HFFc6 (cell line): ENCODE measurements around the gene ATE1. TPM values are rescaled to one million over a fixed set of nuclear protein-coding genes. Genes with fewer than 3 reads are reported as not detected.

Source experiments
- DNase-seq: peaks from one replicate; pipeline ENCODE4 v3.0.0-alpha.2; 2018
- H3K27ac Mint-ChIP-seq: 2 replicates; pipeline ENCODE4 v1.8.0; 2020; ENCODE audit warnings: mild to moderate bottlenecking, mixed read lengths
- H3K27me3 Mint-ChIP-seq: 2 replicates; pipeline ENCODE4 v1.8.0; 2021; ENCODE audit warnings: mild to moderate bottlenecking, moderate library complexity, mixed read lengths; ENCODE audit not compliant: insufficient read depth
- H3K36me3 Mint-ChIP-seq: 2 replicates; pipeline ENCODE4 v1.8.0; 2021; ENCODE audit warnings: low read depth, mixed read lengths
- H3K4me1 Mint-ChIP-seq: 2 replicates; pipeline ENCODE4 v1.8.0; 2020; ENCODE audit warnings: low read depth, mixed read lengths
- H3K4me3 Mint-ChIP-seq: 2 replicates; pipeline ENCODE4 v1.8.0; 2020; ENCODE audit warnings: mild to moderate bottlenecking, moderate library complexity, mixed read lengths
- H3K9me3 Mint-ChIP-seq: 2 replicates; pipeline ENCODE4 v1.8.0; 2020; ENCODE audit warnings: mild to moderate bottlenecking, mixed read lengths
- total RNA-seq, 6 experiments: library from RNA; stranded (reverse); fragmentation: NEBNext Ultra II Directional; extraction: Animal tissue kit (Norgen Biotek cat#: 25700); gene quantifications; 2 replicates in 1 of 6; 3 replicates in 5 of 6; pipeline ENCODE4 v1.2.3, GENCODE V29; 2021
- TF ChIP-seq, protein P1 (sequence below): fragments of 200-600 bp; sonication (generic); IDR thresholded peaks from 2 replicates; pipeline ENCODE4 v1.5.0; 2021; ENCODE audit warnings: antibody characterized with exemption, mild to moderate bottlenecking

Gene ATE1
- total RNA-seq, 6 experiments from 2014 or later: 19.4 to 25.2 (median 21.0) TPM

DNA sequence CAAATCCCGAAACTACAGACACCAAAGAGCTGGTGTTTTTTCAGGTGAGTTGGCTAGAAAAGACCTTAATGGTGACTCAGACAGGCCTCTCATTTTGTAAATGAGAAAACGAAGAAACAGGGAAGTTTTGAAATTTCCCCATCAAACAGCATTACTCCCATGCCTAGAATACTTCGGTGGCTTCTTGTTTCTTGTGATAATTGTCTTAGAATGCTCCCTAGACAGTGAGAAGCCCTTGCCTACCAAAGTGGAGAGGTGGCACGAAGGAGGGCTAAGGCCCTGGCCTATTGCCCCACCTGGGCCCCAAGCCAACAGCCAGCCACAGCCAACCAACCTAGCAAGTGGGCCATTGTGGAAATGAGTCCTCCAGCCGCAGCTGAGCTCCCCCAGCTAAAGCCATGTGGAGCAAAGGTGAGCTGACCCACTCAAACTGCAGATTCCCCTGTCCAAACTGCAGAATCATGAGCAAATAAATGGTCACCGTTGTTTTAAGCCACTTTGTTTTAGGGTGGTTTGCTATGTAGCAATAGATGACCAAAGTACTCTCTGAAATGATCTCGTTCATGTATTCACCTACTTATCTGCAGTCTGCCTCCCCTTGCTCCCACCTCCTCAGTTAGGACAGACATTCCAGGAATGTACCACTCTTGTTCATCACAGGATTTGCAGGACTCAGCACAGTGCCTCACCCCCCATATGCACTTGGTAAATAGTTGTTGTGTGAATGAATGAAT, 231.9 kb downstream of the ATE1 start:
- H3K27ac Mint-ChIP-seq: no peak overlapping the region

DNA sequence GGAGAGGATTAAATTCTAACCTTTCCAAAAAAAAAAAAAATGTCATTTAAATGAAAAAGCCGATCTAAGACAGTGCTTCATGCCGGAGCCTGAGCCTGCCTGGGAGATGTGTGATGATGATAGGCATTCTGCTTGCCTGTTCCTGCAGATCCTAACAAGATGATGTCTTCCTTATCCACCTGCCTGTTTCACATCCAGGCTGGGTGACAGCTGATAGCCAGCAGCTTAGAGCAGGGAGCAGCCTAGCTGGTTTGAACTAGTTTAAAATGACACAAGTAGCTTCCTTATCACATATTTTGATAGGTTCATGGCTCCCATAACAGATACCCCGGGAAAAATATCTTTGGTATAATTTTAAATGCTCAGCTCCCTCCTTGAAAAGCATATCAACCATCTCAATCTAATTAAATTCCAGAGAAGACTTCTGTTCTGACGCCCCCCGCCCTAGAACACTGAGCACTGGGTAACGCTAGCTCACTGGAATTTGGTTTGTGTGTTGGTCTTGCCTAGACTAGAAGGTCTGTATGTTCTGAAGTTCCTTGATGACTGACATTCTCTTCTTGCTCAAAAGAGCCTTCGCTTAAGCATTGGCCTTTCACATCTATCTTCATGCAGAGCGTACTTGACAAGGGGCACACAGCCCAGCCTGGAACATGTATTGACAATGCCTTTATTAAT, 232.7 kb downstream of the ATE1 start:
- no peaks in the 10 kb centered on the region for H3K36me3 Mint-ChIP-seq
- H3K9me3 Mint-ChIP-seq: peaks cover 10% of the 10 kb centered on the region
- TF ChIP-seq, protein P1, sequence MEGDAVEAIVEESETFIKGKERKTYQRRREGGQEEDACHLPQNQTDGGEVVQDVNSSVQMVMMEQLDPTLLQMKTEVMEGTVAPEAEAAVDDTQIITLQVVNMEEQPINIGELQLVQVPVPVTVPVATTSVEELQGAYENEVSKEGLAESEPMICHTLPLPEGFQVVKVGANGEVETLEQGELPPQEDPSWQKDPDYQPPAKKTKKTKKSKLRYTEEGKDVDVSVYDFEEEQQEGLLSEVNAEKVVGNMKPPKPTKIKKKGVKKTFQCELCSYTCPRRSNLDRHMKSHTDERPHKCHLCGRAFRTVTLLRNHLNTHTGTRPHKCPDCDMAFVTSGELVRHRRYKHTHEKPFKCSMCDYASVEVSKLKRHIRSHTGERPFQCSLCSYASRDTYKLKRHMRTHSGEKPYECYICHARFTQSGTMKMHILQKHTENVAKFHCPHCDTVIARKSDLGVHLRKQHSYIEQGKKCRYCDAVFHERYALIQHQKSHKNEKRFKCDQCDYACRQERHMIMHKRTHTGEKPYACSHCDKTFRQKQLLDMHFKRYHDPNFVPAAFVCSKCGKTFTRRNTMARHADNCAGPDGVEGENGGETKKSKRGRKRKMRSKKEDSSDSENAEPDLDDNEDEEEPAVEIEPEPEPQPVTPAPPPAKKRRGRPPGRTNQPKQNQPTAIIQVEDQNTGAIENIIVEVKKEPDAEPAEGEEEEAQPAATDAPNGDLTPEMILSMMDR: no peak
- H3K27me3 Mint-ChIP-seq: peaks cover 9% of the 10 kb centered on the region
- DNase-seq: no peak
- no peak overlapping the region for H3K27ac Mint-ChIP-seq
- H3K4me1 Mint-ChIP-seq: no peaks in the 10 kb centered on the region
- no peak overlapping the region for H3K4me3 Mint-ChIP-seq

More for the DNA sequence above, 231.9 kb downstream of the ATE1 start:
- DNase-seq: no peak
- Mint-ChIP-seq H3K9me3 (peaks cover 10% of the 10 kb centered on the region), H3K27me3 (peaks cover 9% of the 10 kb centered on the region), H3K4me3 (no peak overlapping the region), H3K4me1 (no peaks in the 10 kb centered on the region), H3K36me3 (no peaks in the 10 kb centered on the region)
- TF ChIP-seq, protein P1: no peak

DNA sequence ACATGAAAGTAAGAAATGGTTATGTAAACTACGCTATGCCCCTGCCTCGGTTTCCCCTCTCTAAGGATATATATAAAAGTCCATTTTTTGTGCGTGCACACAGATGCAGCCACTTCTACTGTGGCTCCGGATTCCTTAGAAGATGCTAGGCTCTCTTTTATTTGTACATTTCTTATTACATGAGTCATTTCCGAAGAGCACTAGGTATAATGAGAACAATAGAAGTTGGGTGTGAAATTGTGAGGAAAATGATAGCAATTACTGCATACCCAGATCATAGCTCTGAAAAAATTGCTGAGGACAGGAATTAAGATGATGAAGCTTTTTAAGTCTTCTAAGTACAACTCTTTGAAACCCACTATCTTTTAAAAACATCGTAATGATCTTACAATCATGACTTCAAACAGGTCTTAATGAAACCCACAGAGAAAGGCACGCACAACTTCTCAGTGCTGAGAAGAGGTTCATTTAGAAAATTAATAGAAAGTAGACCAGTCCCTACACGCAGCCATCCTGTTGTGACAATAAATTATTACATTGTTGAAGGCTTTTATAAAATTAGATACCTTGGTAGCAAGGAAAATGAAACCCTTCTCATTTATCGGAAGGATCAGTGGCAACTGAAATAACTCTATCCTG, 233.4 kb downstream of the ATE1 start:
- H3K9me3 Mint-ChIP-seq: peaks cover 6% of the 10 kb centered on the region
- no peaks in the 10 kb centered on the region for H3K4me1 Mint-ChIP-seq
- no peaks in the 10 kb centered on the region for H3K36me3 Mint-ChIP-seq
- TF ChIP-seq, protein P1: no peak
- no peak overlapping the region for H3K4me3 Mint-ChIP-seq
- DNase-seq: no peak
- H3K27me3 Mint-ChIP-seq: peaks cover 10% of the 10 kb centered on the region
- no peak overlapping the region for H3K27ac Mint-ChIP-seq

GRCh38 chr10:121692626-121693025, 235.2 kb downstream of the ATE1 start:
- peaks cover 17% of the 10 kb centered on the region for H3K27me3 Mint-ChIP-seq

DNA sequence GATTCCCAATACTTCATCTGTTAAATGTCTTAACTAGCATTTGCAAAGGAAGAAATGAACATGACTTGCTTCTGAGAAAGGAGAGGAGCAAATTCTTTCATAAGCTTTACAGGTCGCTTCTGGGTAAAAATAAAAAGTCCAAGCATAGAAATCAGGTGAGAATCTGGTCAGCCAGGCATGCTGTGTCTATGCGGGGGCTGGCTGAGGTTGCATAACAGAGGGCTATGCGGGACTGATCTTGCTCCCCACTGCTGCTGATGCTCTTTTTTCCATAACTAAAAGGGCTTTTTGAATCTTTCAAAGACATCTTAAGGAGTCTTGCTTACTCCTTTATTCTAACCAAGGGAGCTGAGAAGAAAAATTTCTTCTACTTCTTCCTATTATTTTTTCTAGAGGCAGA, 236.9 kb downstream of the ATE1 start:
- peaks cover 19% of the 10 kb centered on the region for H3K27me3 Mint-ChIP-seq
- no peaks in the 10 kb centered on the region for H3K9me3 Mint-ChIP-seq
- H3K4me3 Mint-ChIP-seq: no peak overlapping the region
- H3K4me1 Mint-ChIP-seq: no peaks in the 10 kb centered on the region
- DNase-seq: no peak
- H3K27ac Mint-ChIP-seq: no peak overlapping the region
- no peaks in the 10 kb centered on the region for H3K36me3 Mint-ChIP-seq
- TF ChIP-seq, protein P1: no peak

More at GRCh38 chr10:121692626-121693025, 235.2 kb downstream of the ATE1 start:
- Mint-ChIP-seq H3K4me1 (no peaks in the 10 kb centered on the region), H3K27ac (no peak overlapping the region), H3K9me3 (no peaks in the 10 kb centered on the region), H3K36me3 (no peaks in the 10 kb centered on the region), H3K4me3 (no peak overlapping the region)
- TF ChIP-seq, protein P1: no peak
- DNase-seq: no peak

Other genes with a start within 250 kb of the ATE1 start
- 10 to 100 TPM; 15.2 to 22.7 (median 20.8) TPM for gene NSMCE4A, start 47.2 kb upstream of the ATE1 start, total RNA-seq
- 10 to 100 TPM; 15.9 to 19.5 (median 17.5) TPM for gene TACC2, start 61.1 kb upstream of the ATE1 start, total RNA-seq